ENCODE results near the gene ST3GAL4.

Gene ST3GAL4

DNA sequence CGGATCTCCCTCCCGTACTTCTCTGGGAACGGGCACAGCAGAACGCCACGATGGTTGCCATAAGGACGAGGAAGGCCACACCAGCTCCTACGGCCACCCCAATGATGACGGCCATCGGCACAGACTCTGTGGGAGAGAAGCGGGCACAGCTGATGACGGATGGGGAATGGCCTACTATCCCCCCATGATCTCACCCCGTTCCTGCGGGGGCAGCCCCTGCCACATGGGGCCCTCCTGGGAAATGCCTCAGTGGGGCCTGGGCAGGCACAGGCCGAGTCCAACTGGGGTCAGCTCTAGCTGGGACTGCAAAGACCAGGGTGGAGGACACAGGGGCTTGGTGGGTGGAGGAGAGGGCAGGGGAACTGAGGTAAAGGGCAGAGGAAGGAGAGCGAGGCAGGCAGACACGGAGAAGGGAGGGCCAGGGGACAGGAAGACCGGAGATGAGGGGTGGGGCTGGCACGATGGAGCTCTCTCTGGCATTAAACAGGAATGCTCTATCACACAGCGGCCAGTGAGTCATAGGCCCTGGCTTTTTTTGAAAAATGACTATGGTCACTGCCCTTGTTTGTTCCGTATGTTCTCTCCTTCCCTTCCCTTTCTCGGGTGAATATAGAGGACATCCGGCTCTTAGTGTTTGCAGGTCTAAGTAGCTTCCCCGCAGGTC lies 76.0 kb downstream of the ST3GAL4 start:
- DNase-seq: no peak

DNA sequence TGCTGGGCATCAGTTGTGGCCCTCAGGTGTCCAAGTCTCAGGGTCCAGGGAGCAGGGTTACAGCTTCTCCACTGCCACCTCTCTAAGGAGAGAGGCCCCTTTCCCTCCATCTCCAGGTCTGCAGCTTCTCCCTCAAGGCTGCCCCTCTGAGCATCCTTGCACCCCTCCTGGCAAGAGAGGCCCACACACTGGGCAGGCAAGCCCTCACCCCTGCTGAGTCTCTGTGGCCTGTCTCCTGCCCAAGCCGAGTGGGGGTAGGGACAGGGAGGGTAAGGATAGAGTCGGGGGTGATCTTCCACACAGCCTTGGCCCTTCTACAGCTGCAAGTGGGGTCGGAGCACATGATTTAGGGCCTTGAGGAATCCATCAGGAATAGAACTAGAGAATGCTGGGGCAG lies 76.6 kb downstream of the ST3GAL4 start:
- DNase-seq: no peak

- no peak for DNase-seq
Measured at GRCh38 chr11:126432525-126432924, 77.0 kb downstream of the ST3GAL4 start.

- no peak for DNase-seq
Measured at GRCh38 chr11:126433244-126433846, 77.9 kb downstream of the ST3GAL4 start.

DNA sequence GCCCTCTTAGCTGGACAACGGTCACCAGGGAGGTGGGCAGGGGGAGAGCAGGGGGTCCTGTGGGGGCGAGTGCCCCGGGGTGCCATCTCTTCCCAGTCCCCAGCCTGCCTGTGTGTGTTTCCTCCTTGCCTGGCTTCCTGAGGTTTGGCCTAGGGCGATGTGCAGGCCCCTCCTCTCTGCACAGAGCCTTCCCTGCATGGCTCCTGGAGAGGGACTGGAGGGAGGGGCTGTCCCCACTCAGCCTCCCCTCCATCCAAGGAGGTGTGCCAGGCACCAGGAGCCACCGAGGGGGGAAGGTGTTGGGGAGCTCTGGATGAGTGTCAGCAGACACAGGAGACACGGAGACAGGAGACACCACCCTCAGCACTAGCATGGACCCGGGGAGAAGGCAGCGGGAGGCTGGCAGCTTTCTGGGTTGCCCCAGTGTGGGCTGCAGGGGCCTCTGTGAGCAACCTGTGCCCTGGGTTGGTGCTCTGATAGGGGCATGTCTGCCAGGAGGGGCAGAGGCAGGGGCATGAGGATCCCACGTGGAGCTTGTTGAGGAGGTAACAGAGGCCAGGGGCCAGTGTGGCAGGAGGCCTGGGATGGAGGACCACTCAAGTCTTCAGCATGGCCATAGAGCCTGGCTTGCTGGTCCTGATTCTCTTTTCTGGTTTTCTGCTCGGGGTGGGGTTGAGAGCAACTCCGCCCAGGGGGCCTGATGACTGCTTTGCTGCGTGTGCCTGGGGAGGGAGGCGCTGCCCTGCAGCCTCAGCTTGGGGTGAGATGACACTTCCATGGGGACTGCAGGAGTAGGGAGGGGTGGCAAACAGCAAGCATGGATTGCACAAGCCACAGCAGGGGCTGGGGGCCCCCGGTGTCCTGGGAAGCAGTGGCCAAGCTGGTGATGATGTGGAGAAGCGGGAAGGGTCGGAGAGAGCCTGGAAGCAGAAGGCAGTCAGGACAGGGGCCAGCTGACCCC lies 78.8 kb downstream of the ST3GAL4 start:
- no peak for DNase-seq

DNA sequence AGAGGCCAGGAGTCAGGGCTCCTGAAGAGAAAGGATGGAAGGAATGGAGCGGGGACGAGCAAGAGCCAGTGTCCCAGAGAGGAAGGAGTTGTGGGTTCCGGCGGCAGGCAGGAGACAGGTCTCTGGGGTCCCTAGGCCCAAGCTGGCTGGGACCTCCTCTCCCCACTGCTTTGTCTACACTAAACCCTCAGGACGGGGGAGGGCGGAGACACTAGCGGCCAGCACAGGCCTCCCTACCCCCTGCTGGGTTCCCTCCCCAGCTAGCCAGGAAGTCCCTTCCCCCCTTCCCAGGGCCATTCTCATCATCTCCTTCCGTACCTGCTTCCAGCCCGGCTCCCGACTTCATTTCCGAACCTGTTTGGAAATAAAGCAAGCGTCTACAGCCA lies 79.5 kb downstream of the ST3GAL4 start:
- DNase-seq: no peak

GRCh38 chr11:126436209-126436755 lies 80.8 kb downstream of the ST3GAL4 start:
- DNase-seq: no peak

DNA sequence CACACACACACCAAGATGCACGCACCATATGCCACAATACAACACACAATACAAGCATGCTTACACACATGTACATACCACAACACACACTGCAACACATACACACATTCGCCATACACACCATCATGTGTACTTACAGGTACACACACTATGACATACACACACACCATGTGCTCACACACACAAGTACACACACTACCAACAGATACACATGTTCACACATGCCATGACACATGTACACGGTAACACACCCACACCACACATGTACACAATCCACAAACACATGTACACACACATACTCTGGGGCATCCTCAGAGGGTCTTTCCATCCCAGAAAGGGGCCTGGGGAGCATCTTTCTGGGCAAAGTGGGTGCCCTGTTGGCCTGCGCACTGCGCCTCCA lies 82.2 kb downstream of the ST3GAL4 start:
- no peak for DNase-seq

GRCh38 chr11:126438272-126438671 lies 82.8 kb downstream of the ST3GAL4 start:
- DNase-seq: no peak

GRCh38 chr11:126438691-126439090 lies 83.2 kb downstream of the ST3GAL4 start:
- no peak for DNase-seq

- DNase-seq: no peak
Measured at GRCh38 chr11:126440276-126440675, 84.8 kb downstream of the ST3GAL4 start.

- peak; percentile 65 to 80 for DNase-seq
Measured at GRCh38 chr11:126440792-126441514, 85.5 kb downstream of the ST3GAL4 start.

GRCh38 chr11:126443120-126443519 lies 87.6 kb downstream of the ST3GAL4 start:
- peak; percentile 18 to 34 for DNase-seq

DNA sequence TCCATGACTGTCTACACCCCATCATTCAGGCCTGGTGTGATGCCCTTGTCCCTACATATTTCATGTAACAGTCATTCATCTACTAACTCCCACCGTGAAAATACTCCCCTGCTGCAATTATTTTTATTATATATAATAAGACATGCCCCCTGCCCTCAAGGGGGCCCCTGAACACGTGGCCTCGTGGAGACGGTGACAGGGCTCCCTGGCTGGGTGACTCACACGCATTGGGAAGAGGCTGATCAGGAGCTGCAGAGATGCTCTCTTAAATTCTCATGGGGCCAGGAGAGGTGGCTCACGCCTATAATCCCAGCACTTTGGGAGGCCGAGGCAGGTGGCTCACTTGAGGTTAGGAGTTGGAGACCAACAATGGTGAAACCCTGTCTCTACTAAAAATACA lies 88.6 kb downstream of the ST3GAL4 start:
- no peak for DNase-seq

DNA sequence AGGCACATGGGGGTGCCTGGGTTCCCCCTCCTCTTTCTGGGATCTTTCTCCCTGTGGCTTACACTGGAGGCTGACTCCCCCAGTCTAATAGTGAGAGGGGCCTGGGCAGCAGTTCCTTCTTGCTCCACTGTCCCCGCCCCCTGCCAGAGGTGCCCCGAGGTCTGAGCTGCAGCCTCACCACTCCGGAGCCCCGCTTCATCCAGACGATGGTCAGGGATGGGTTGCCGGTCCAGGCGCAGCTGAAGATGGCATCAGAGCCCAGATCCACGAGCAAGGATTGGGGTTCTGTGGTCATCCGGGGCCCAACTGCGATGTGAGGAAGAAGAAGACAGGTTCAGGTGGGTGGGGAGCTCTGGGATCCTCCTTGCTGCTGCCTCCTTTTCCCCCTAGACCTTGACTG lies 91.1 kb downstream of the ST3GAL4 start:
- no peak for DNase-seq

DNA sequence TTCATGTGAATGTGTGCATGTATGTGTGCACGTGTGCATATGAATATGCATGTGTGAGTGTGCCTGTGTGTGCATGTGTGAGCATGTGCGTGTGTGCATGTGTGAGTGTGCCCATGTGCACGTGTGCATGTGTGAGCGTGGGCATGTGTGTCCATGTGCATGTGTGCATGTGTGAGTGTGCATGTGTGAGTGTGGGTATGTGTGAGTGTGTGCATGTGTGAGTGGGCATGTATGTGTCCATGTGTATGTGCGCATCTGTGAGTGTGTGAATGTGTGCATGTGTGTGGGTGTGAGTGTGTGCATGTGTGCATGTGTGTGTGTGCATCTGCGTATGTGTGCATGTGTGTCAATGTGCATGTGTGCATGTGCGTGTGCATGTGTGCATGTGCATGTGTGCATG lies 94.7 kb downstream of the ST3GAL4 start:
- DNase-seq: no peak

GRCh38 chr11:126450806-126451205 lies 95.3 kb downstream of the ST3GAL4 start:
- DNase-seq: no peak

GRCh38 chr11:126451211-126451802 lies 95.8 kb downstream of the ST3GAL4 start:
- no peak for DNase-seq

GRCh38 chr11:126452241-126453101 lies 97.0 kb downstream of the ST3GAL4 start:
- DNase-seq: no peak

DNA sequence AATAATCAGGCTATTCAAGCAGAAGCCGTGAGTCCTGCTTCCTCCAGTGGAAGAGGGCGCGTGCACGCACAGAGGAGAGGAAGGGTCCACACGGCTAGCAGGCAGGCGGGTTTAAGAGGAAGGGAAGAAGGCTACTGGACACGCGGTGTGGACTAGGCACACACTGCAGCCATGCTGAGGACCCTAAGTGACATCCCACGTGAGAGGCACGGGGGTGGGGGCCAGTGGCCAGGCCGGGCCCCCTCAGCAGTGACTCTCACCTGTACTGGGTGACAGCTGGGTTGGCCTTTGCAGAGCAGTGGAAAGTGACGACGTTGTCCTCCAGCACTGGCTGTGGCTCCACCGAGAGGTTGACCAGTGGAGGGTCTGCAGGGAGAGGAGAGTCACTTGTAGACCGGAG lies 100.6 kb downstream of the ST3GAL4 start:
- no peak for DNase-seq

- DNase-seq: no peak
Measured at GRCh38 chr11:126456783-126457542, 101.5 kb downstream of the ST3GAL4 start.

Data from SHP77 (cell line).